Effector CD4-positive, alpha-beta T cell (primary cell): ENCODE results near the gene ZBTB9.

Experiments used
- DNase-seq: peaks from one replicate; pipeline ENCODE4 v3.0.0-alpha.2; 2020
- total RNA-seq: gene quantifications from one replicate; lab custom pipeline; 2026; lab: John Stamatoyannopoulos, UW

ZBTB9 gene, protein sequence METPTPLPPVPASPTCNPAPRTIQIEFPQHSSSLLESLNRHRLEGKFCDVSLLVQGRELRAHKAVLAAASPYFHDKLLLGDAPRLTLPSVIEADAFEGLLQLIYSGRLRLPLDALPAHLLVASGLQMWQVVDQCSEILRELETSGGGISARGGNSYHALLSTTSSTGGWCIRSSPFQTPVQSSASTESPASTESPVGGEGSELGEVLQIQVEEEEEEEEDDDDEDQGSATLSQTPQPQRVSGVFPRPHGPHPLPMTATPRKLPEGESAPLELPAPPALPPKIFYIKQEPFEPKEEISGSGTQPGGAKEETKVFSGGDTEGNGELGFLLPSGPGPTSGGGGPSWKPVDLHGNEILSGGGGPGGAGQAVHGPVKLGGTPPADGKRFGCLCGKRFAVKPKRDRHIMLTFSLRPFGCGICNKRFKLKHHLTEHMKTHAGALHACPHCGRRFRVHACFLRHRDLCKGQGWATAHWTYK
- 9.2 reads per million, percentile 30 among the genes with 10 or more reads in this experiment for total RNA-seq

DNA sequence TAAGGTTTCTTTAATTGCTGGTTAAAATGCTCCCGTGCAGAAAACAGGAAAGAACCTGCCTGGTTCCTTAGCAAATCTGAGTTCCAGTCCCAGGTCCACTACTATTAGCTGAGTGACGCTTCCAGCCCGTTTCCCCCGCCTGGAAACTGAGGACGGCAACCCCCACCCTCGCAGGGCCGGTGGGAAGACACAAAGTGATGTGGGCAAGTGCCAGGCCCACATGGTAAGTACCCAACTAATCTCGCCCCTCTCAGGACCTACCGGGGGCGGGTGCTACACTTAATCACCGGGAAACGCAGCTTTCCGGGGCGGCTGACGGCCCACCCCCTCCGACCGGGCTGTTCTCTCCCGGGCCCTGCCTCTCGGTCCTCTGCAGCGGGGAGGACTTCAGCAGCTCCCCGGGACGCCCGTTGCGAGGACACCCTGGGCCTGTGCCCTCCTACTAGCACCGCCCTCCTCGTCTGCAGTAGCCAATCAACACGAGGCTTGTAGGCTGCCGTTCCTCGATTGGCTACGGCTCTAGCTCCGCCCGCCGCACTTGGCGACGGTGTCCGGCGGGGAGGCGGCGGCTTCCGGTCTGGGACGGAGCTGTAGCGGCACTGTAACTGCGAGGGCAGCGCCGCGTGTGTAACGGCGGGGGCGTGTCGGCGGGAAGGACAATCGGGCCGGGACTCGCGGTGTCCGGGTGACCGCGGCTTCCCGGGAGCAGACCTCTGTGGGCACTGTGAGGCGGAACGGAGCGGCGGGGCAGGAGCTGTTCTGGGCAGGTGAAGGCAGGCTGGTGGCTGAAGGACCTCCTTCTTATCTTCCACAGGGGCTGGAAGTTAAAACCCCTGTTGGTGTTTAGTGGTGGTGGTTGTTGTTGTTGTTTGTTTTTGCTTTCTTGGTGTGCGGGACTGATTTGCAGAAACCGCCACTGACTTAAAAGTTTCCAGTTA is at the start of gene ZBTB9:
TSS of gene ZBTB9 (plus strand) at position 568 of the 938 bp plus-strand sequence. CDS start 525 bp downstream, outside the sequence.
- DNase-seq = peak; percentile 92

DNA sequence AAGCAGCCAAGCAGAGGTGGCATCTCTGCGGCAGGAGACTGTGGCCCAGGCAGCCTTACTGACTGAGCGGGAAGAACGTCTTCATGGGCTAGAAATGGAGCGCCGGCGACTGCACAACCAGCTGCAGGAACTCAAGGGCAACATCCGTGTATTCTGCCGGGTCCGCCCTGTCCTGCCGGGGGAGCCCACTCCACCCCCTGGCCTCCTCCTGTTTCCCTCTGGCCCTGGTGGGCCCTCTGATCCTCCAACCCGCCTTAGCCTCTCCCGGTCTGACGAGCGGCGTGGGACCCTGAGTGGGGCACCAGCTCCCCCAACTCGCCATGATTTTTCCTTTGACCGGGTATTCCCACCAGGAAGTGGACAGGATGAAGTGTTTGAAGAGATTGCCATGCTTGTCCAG is 49.5 kb upstream of the ZBTB9 start:
- no peak for DNase-seq

DNA sequence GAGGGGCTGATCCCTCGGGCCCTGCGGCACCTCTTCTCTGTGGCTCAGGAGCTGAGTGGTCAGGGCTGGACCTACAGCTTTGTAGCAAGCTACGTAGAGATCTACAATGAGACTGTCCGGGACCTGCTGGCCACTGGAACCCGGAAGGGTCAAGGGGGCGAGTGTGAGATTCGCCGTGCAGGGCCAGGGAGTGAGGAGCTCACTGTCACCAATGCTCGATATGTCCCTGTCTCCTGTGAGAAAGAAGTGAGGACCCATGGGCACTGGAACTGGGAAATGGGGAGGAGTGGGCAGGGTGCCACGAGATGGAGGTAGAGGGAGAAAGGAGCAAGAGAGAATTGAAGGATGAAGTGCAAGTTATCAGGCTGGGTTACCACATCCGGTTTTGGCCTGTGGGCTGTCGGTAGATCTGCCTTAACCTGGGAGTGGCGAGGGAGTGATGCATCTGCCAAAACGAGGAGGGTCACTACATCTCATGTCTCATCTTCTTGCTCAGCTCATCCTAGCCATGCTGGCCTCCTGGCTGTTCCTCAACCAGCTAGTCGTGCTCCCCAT is 48.9 kb upstream of the ZBTB9 start:
- no peak for DNase-seq

DNA sequence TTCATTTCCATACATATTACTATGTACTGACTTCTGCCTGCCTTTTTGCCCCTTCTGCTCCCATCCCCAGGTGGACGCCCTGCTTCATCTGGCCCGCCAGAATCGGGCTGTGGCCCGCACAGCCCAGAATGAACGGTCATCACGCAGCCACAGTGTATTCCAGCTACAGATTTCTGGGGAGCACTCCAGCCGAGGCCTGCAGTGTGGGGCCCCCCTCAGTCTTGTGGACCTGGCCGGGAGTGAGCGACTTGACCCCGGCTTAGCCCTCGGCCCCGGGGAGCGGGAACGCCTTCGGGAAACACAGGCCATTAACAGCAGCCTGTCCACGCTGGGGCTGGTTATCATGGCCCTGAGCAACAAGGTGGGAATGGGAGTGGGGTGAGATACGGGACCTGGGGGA is 48.2 kb upstream of the ZBTB9 start:
- DNase-seq = no peak

DNA sequence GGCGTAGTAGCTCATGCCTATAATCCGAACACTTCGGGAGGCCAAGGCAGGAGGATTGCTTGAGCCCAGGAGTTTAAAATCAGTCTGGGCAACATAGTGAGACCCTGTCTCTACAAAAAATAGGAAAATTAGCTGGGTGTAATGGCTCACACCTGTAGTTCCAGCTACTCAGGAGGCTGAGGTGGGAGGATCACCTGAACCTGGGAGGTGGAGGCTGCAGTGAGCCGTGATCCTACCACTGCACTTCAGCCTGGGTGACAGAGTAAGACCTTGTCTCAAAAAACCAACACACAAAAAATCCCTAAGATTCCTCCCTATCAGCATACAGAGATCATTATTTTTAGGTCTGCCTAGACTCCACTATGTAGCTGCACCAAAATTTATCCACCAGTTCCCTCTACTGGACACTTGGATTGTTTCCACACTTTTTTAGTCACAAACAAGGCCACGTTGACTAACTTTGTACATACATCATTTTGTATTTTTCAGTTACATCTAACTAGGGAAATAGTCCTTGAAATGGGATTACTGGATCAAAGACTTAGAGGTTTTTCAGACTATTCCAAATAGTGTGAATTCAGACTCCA is 47.2 kb upstream of the ZBTB9 start:
- DNase-seq = no peak

DNA sequence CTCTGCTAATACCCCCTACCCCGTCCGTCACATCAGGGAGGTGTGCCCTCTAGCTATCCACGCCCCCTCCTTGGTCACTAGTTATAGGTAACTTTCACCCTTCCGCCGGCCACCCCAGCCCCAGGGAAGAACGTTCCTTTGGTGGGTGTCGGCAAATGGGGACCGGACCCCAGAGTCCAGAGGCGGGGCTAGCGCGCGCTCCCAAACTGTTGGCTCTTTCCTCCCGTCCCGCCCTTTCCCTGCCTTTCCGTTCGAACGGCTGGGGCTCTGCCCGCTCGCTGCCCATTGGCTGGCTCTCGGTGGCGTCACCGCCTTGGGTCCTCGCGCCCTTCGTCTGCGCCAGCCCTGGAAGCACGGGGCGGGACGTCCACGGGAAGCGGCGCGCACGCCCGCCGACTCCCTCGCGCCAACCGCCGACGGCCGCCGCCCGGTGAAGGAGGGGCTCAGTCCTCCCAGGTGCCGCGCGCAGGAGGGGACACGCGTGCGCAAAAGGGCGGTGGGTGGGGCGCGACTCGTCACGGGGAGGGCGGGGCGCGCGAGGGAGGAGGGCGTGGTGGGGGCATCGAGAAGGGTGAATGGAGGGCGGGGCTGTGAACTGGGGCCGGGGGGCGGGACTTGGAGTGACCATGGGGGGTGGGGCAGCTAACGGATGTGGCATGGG is 44.2 kb upstream of the ZBTB9 start:
- DNase-seq = peak; percentile 97

DNA sequence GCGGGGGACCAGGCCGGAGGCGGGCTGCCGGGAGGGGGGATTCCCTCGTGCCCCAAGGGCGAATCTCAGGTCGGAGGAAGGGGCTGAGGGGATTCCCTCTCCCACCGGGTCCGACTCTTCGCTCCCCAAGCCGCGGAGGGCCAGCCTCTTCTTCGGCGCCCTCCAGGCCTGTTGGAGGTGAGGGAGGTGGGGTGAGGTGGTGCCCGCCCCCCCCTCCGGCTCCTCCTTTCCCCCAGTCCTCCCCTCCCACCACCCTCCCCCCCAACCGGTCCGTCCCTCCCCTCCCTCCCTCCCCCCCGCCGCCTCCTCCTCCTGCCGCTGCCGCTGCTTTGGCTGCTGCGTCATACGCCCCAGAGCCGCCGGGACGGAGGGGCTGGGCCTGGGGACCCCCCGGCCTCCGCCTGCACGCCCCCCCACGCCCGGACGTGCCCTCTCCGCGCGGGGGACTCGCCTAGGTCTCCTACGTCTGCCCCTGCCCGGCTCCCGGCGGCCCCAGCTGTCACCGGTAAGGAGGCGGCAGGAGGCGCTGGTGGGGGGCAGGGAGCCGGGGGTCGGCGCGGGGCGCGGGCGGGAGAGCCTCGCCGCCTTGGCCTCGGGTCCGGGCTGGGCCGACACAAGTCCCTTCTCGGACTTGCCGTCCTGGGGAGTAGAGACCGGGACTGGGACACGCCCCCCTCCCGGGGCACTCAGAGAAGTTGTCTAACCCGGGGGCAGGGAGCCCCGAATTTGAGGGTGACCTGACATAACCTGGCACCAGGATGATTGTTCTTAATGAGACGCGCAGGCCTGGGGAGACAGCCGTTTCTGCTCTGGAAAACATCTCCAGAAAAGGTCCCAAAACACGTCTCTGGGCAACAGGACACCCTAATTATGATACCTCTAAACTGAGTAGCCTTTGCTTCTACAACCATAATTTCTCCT is 43.4 kb upstream of the ZBTB9 start, which contains the start of gene PHF1:
TSS of gene PHF1 (plus strand) at position 304 of the 921 bp plus-strand sequence. CDS start 1,250 bp downstream, outside the sequence.
- DNase-seq = peak; percentile 77

DNA sequence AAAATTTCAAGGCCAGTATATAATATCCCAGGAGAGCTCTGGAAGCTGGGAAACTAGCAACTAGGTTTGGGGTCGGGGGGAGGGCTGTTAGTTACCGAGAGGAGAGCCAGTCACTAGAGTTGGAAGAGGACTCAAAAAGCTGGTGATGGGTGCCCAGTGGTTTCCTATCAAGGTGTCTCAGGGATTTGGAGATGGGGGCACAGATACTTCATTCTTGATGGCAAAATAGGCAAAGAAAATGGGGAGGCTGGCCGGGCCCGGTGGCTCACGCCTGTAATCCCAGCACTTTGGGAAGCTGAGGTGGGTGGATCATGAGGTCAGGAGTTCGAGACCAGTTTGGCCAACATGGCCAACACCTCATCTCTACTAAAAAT is 42.8 kb upstream of the ZBTB9 start:
- DNase-seq = no peak

DNA sequence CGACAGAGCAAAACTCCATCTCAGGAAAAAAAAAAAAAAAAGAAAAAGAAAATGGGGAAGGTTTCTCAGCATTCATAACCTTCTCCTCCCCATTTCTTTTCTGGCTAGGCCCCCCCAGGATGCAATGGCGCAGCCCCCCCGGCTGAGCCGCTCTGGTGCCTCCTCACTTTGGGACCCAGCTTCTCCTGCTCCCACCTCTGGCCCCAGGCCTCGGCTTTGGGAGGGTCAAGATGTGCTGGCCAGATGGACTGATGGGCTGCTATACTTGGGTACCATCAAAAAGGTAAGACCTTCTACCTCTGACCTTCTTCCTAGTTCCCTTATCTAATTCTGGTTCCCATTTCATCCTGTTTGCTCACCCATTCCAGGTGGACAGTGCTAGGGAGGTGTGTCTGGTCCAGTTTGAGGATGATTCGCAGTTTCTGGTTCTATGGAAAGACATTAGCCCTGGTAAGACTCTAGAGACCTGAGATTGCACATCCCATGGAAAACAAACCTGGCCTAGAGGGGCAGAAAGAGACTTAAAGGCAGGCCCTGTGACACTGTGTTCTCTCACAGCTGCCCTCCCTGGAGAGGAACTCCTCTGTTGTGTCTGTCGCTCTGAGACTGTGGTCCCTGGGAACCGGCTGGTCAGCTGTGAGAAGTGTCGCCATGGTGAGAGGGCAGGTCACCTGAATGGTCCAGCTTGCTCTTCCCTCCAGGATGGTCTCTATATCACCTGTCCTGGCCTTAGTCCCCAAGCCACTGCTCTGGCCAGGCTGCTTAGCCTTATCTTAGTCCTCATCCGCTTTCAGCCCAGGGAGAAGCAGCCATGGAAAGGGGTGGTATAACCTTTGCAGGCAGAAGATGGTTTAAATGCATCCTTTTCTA is 42.0 kb upstream of the ZBTB9 start:
- no peak for DNase-seq

DNA sequence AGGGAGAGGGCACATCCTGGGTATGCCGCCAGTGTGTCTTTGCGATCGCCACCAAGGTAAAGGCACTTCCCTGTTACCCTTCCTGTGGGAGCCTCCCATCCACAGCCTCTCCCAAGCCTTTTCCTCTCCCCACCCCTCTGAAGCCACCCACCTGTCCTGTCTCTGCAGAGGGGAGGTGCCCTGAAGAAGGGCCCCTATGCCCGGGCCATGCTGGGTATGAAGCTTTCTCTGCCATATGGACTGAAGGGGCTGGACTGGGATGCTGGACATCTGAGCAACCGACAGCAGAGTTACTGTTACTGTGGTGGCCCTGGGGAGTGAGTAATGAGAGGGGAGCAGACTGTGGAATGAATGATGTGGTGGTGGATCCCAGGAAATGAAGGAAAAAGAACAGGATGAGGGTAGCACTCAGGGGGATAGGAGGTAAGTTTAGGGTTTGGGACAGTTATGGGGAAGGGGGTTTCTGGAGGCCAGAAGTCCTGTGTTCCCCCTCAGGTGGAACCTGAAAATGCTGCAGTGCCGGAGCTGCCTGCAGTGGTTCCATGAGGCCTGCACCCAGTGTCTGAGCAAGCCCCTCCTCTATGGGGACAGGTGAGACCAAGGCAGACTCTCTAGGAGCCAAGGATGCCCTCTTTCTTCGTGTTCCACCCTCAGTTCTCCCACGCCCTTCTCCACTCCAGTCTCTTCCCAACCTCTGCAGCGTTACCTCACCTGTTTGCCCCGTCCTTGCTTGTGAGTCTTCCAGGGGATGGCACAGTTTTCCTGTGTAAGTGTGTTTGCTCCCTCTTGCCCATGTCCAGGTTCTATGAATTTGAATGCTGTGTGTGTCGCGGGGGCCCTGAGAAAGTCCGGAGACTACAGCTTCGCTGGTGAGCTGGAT is 40.9 kb upstream of the ZBTB9 start:
- DNase-seq = no peak

DNA sequence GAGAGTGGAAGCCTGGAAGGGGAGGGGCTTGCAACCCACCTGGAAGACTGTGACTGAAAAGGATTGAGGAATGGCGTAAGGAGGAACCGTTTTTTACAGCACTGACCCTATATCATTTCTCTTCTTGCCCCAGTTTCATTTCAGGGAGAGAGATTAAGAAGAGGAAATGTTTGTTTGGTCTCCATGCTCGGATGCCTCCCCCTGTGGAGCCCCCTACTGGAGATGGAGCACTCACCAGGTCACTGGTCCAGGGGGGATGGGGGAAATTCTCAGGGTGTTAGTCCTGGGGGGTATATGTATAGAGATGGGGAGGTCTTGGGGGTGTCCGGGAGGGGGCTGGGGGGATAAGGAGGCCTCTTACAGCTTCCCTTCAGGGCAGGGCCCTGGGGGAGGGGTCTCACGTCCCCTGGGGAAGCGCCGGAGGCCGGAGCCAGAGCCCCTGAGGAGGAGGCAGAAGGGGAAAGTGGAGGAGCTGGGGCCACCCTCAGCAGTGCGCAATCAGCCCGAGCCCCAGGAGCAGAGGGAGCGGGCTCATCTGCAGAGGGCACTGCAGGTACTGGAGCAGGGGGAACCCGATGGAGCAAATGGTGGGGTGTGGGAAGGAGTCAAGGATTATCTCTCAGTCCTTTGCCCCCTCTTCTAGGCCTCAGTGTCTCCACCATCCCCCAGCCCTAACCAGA is 39.6 kb upstream of the ZBTB9 start:
- DNase-seq = no peak

DNA sequence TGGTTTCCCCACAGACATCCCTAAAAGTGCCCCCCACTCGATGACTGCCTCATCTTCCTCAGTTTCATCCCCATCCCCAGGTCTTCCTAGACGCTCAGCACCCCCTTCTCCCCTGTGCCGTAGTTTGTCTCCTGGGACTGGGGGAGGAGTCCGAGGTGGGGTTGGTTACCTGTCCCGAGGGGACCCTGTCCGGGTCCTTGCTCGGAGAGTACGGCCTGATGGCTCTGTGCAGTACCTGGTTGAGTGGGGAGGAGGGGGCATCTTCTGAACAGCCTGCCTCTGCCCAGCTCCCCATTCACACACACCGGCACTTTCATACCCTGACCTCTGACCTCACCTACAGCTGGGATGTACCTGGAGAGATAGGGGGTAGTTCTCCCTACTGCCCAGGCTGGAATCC is 38.5 kb upstream of the ZBTB9 start:
- DNase-seq = no peak

DNA sequence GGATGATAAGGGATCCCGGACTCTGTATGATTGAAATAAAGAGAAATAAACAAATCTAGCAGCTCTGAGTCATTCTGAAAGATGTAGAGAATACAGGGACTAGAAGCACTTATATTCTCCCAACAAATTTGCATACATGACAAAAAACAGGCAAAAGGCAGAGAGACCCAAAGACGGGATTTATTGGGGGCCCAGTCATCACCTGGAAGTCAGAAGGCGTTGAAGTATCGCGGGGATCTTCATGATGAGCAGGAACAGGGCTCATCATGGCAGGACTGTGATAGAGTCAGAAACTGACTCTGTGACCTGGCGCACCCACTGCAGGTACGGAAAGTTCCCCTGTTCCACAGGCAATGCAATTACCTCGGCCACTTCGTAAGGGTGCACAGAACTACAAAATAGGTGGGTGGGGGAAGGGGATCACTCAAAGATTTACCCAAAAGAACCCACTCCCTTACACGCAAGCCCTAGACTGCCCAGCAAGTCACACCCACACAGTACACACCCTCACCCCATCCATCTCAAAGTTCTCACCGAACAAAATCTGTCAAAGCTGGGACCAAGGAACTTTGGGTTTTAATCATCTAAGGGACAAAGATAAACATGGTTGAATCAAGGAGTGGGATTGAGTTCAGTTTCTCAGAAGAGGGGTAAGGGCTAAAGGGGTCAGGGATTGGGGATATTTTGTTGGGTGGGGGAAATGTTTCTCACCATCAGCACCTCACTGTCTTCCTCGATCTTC is 37.8 kb upstream of the ZBTB9 start:
- DNase-seq = no peak

DNA sequence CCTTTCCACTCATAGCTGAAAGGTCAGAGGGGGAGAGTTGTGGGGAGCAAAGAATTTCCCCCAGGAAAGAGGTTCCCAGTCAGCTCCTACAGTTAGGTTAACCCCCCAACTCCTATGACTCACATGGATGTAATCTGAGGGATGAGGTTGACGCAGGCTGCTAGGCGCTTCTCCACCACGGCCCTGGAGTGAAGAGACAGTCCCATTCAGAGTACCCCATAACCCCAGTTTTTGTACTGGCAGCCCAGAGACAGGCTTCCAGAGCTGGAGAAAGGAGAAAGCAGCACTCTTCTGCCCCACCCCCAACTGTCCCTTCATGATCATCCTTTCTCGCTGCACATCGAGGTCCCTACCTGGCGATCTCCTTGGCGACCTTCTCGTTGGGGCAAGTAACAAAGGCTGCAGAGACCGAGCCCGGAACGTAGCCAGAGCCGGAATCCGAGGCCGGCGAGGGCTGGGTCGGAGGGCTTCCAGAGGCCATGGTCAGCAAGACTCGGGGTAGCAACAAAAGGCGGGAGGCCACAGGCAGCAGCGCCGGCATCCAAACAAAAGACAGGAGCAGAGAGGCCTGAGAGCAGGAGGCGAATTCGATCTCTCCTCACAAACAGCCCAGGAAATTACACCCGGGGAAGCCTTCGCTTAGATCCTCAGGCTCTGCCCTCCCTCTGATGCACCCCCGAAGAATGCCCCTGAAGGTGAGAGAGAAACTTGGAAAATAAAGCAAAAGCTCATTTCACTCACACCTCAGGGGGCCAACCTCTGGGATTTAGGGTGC is 37.1 kb upstream of the ZBTB9 start:
- no peak for DNase-seq

DNA sequence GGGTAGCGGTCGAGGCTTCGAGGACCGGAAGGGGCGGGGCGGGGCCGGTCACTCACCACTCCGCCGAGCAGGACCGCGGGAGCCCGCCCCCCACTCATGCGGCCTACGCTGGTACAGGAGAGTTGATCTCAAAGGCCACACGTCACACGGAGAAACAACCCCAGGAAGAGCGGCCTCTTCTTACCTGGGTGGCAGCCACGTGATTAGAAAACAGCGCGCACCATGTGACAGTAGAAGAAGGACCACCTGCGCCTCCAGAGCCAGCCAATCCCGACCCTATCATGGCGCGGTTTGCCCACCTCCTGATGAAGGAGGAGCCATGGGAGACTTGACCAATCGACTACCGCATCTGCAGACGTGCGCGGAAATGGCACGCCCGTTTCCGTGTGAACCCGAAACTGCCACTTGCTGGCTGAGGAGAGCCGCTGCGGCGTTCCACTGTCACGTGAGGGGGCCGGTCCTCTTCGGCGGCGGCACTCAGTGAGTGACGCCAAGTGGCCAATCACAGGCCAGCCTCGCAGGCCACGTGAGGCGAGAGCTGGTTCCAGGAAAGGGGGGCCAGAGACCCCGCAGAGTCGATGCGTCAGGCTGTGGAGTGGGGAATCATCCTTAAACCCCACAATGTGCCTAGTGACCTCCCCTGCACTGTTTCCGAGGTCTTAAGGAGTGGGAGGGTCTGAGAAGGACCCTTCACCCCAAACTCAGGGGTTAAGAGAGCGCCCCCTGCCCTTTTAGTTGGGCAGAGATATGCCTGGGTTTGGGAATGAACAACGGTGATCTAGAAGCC is 36.3 kb upstream of the ZBTB9 start, which contains the start of gene CUTA:
TSS of gene CUTA (minus strand) at position 205 of the 787 bp plus-strand sequence. CDS start at position 98, 107 bp downstream.
- peak; percentile 99 for DNase-seq
